Parathyroid adenoma (tissue), 2 donors: ENCODE results near the gene INHBE.
"Not testable (repeated sequence)": the region's sequence is repeated elsewhere in the genome, so short reads cannot be mapped to it uniquely, and the experiment has no call there.

Source experiments
- H2AFZ ChIP-seq: fragments of 300-600 bp; sonication (generic); one replicate; pipeline ENCODE4 v1.7.0; 2017; ENCODE audit warnings: antibody characterized with exemption, mild to moderate bottlenecking
- H3K27ac ChIP-seq: fragments of 300-600 bp; sonication (generic); one replicate; pipeline ENCODE4 v1.7.0; 2017
- H3K27me3 ChIP-seq: fragments of 300-600 bp; sonication (generic); one replicate; pipeline ENCODE4 v1.7.0; 2017; ENCODE audit warnings: low read length; ENCODE audit not compliant: control insufficient read depth, insufficient read depth
- H3K36me3 ChIP-seq: fragments of 300-600 bp; sonication (generic); one replicate; pipeline ENCODE4 v1.7.0; 2017; ENCODE audit warnings: low read length; ENCODE audit not compliant: control insufficient read depth, insufficient read depth
- H3K4me1 ChIP-seq: fragments of 300-600 bp; sonication (generic); one replicate; pipeline ENCODE4 v1.7.0; 2017; ENCODE audit warnings: control low read depth
- H3K4me2 ChIP-seq: fragments of 300-600 bp; sonication (generic); one replicate; pipeline ENCODE4 v1.7.0; 2017; ENCODE audit warnings: low read length
- H3K4me3 ChIP-seq: fragments of 300-600 bp; sonication (generic); one replicate; pipeline ENCODE4 v1.7.0; 2017; ENCODE audit warnings: low read depth, low read length
- H3K79me2 ChIP-seq: fragments of 300-600 bp; sonication (generic); one replicate; pipeline ENCODE4 v1.7.0; 2017; ENCODE audit warnings: control low read depth
- H3K9ac ChIP-seq: fragments of 300-600 bp; sonication (generic); one replicate; pipeline ENCODE4 v1.7.0; 2017; ENCODE audit warnings: mild to moderate bottlenecking
- H3K9me3 ChIP-seq: fragments of 300-600 bp; sonication (generic); one replicate; pipeline ENCODE4 v1.7.0; 2017; ENCODE audit warnings: low read length; ENCODE audit not compliant: control insufficient read depth
- TF ChIP-seq, protein P1 (sequence below): fragments of 300-600 bp; sonication (generic); IDR thresholded peaks from one replicate; pipeline ENCODE4 v1.7.0; 2017; ENCODE audit warnings: antibody characterized with exemption, mild to moderate bottlenecking
- donor health status: primary hyperparathyroidism.

Gene INHBE

DNA sequence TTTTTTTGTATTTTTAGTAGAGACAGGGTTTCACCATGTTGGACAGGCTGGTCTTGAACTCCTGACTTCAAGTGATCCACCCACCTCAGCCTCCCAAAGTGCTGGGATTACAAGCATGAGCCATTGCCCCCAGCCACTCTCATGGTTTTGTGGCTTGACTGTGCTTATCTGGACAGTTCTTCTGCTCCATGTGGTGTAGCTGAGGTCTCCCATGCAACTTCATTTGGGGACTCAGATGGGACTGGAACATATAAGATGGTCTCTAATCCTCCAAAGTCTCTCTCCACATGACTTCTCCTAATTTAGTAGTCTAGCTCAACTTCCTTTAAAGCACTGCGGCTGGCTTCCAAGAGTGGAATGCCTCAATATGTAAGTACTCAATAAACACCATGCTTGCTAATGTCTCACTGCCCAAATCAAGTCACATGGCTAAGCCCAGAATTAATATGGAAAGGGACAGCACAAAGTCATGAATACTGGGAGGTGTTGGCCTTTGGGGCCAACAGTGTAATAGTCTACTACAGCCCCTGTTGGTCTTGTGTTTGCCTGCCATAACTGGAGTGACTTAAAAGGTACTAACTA lies 13.2 kb upstream of the INHBE start:
- Histone ChIP-seq H3K4me3 (no peak overlapping the region), H3K9ac (no peak overlapping the region), H3K4me2 (no peak overlapping the region), H2AFZ (no peak overlapping the region), H3K9me3 (no peaks in the 10 kb centered on the region), H3K36me3 (no peaks in the 10 kb centered on the region), H3K4me1 (no peaks in the 10 kb centered on the region), H3K79me2 (no peaks in the 10 kb centered on the region), H3K27ac (no peak overlapping the region), H3K27me3 (no peaks in the 10 kb centered on the region)
- TF ChIP-seq, protein P1, sequence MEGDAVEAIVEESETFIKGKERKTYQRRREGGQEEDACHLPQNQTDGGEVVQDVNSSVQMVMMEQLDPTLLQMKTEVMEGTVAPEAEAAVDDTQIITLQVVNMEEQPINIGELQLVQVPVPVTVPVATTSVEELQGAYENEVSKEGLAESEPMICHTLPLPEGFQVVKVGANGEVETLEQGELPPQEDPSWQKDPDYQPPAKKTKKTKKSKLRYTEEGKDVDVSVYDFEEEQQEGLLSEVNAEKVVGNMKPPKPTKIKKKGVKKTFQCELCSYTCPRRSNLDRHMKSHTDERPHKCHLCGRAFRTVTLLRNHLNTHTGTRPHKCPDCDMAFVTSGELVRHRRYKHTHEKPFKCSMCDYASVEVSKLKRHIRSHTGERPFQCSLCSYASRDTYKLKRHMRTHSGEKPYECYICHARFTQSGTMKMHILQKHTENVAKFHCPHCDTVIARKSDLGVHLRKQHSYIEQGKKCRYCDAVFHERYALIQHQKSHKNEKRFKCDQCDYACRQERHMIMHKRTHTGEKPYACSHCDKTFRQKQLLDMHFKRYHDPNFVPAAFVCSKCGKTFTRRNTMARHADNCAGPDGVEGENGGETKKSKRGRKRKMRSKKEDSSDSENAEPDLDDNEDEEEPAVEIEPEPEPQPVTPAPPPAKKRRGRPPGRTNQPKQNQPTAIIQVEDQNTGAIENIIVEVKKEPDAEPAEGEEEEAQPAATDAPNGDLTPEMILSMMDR = no peak

GRCh38 chr12:57444337-57444736 lies 10.8 kb upstream of the INHBE start:
- not testable (repeated sequence) for H3K36me3 ChIP-seq, H3K4me2 ChIP-seq, H3K4me3 ChIP-seq, H3K9me3 ChIP-seq, H3K79me2 ChIP-seq, H2AFZ ChIP-seq, H3K27me3 ChIP-seq, H3K27ac ChIP-seq, H3K4me1 ChIP-seq, H3K9ac ChIP-seq

- H3K27ac ChIP-seq = no peak overlapping the region
- TF ChIP-seq, protein P1 = no peak
- H3K4me3 ChIP-seq = no peak overlapping the region
- H3K9ac ChIP-seq = no peak overlapping the region
- H3K9me3 ChIP-seq = no peaks in the 10 kb centered on the region
- H2AFZ ChIP-seq = peak overlapping the region; percentile 1
- no peaks in the 10 kb centered on the region for H3K27me3 ChIP-seq
- H3K4me1 ChIP-seq = no peaks in the 10 kb centered on the region
- no peak overlapping the region for H3K4me2 ChIP-seq
- no peaks in the 10 kb centered on the region for H3K79me2 ChIP-seq
- H3K36me3 ChIP-seq = no peaks in the 10 kb centered on the region
These were observed 10.4 kb upstream of the INHBE start for GRCh38 chr12:57444744-57445143.

- Histone ChIP-seq H3K4me2 (no peak overlapping the region), H3K36me3 (no peaks in the 10 kb centered on the region)
These were observed 8.7 kb upstream of the INHBE start for GRCh38 chr12:57446292-57446960.

GRCh38 chr12:57448669-57449068 lies 6.4 kb upstream of the INHBE start:
- H3K36me3 ChIP-seq = no peaks in the 10 kb centered on the region
- H3K9me3 ChIP-seq = no peaks in the 10 kb centered on the region
- no peaks in the 10 kb centered on the region for H3K27me3 ChIP-seq
- H3K27ac ChIP-seq = no peak overlapping the region
- H3K4me1 ChIP-seq = no peaks in the 10 kb centered on the region
- no peaks in the 10 kb centered on the region for H3K79me2 ChIP-seq
- H3K4me3 ChIP-seq = no peak overlapping the region
- H3K9ac ChIP-seq = no peak overlapping the region
- H2AFZ ChIP-seq = no peak overlapping the region
- TF ChIP-seq, protein P1 = no peak
- no peak overlapping the region for H3K4me2 ChIP-seq

More at GRCh38 chr12:57446292-57446960, 8.7 kb upstream of the INHBE start:
- H3K4me3 ChIP-seq = no peak overlapping the region
- H2AFZ ChIP-seq = no peak overlapping the region
- TF ChIP-seq, protein P1 = no peak
- H3K79me2 ChIP-seq = no peaks in the 10 kb centered on the region
- H3K4me1 ChIP-seq = no peaks in the 10 kb centered on the region
- H3K27me3 ChIP-seq = no peaks in the 10 kb centered on the region
- H3K9ac ChIP-seq = no peak overlapping the region
- H3K27ac ChIP-seq = no peak overlapping the region
- H3K9me3 ChIP-seq = no peaks in the 10 kb centered on the region
